AG10803 (cell line): ENCODE results near the gene DOCK9.

ENCODE experiments used
- DNase-seq: peaks from one replicate; pipeline ENCODE4 v3.0.0; 2010; ENCODE audit warnings: low read depth
- H3K4me3 ChIP-seq: 2 replicates; pipeline ENCODE4 v1.5.1; 2011; ENCODE audit warnings: mild to moderate bottlenecking, low read length, control low read depth
- CTCF ChIP-seq: conservative IDR thresholded peaks from 2 replicates; pipeline ENCODE4 v1.5.1; 2011; ENCODE audit warnings: mild to moderate bottlenecking, low read length, control low read depth, inconsistent platforms

Gene DOCK9

GRCh38 chr13:98853771-98854221, 124.1 kb downstream of the DOCK9 start:
- TF ChIP-seq CTCF, result no peak
- peak overlapping the region; percentile 23; the same call in 1 of the 2 replicates for H3K4me3 ChIP-seq
- peak; percentile 88 for DNase-seq

GRCh38 chr13:98851276-98851675, 126.6 kb downstream of the DOCK9 start:
- no peak overlapping the region for H3K4me3 ChIP-seq
- TF ChIP-seq CTCF, result no peak
- no peak for DNase-seq

- DNase-seq, result no peak
- TF ChIP-seq CTCF, result no peak
Measured at GRCh38 chr13:98848746-98849145, 129.1 kb downstream of the DOCK9 start.

GRCh38 chr13:98847780-98848179, 130.1 kb downstream of the DOCK9 start:
- DNase-seq, result no peak

More at GRCh38 chr13:98848746-98849145, 129.1 kb downstream of the DOCK9 start:
- H3K4me3 ChIP-seq, result no peak overlapping the region

GRCh38 chr13:98846986-98847385, 130.9 kb downstream of the DOCK9 start:
- DNase-seq, result no peak

More at GRCh38 chr13:98847780-98848179, 130.1 kb downstream of the DOCK9 start:
- no peak for TF ChIP-seq CTCF
- H3K4me3 ChIP-seq, result no peak overlapping the region

GRCh38 chr13:98846521-98846920, 131.3 kb downstream of the DOCK9 start:
- no peak overlapping the region for H3K4me3 ChIP-seq
- TF ChIP-seq CTCF, result no peak
- no peak for DNase-seq

More at GRCh38 chr13:98846986-98847385, 130.9 kb downstream of the DOCK9 start:
- no peak for TF ChIP-seq CTCF
- no peak overlapping the region for H3K4me3 ChIP-seq

GRCh38 chr13:98845742-98846141, 132.1 kb downstream of the DOCK9 start:
- DNase-seq, result peak; percentile 36
- H3K4me3 ChIP-seq, result no peak overlapping the region
- TF ChIP-seq CTCF, result no peak
